HepG2 (cell line): ENCODE results near the gene NPHP1.

Experiments
- CTCF ChIP-seq: sonication (generic); formaldehyde crosslinking; IDR thresholded peaks from 2 replicates; pipeline ENCODE4 v1.5.0; 2020; ENCODE audit warnings: mild to moderate bottlenecking, missing genetic modification reagents, moderate library complexity
- EP300 ChIP-seq, 3 experiments: sonication (generic) in 1 of 3; formaldehyde crosslinking in 1 of 3; IDR thresholded peaks; 2 replicates each; pipeline versions ENCODE4 v1.5.1 to v1.6.1; 2011 to 2020; ENCODE audit warnings: low read depth in 2 of 3, low read length in 2 of 3, borderline replicate concordance in 1 of 3, improper control_type of control experiment in 1 of 3, mild to moderate bottlenecking in 1 of 3, missing genetic modification reagents in 1 of 3, moderate library complexity in 1 of 3
- EZH2 ChIP-seq: conservative IDR thresholded peaks from 2 replicates; pipeline ENCODE4 v1.6.1; 2012; ENCODE audit warnings: mild to moderate bottlenecking, low read depth, low read length, moderate library complexity
- FOXK2 ChIP-seq: fragments of 450-650 bp; IDR thresholded peaks from 2 replicates; pipeline ENCODE4 v1.6.1; 2016
- MAX ChIP-seq: IDR thresholded peaks from 2 replicates; pipeline ENCODE4 v1.6.1; 2012; ENCODE audit warnings: inconsistent platforms
- MYNN ChIP-seq: sonication (generic); formaldehyde crosslinking; IDR thresholded peaks from 2 replicates; pipeline ENCODE4 v1.4.0; 2020; ENCODE audit warnings: mild to moderate bottlenecking, low read depth, missing genetic modification reagents
- NCOA1 ChIP-seq: sonication (generic); formaldehyde crosslinking; IDR thresholded peaks from 2 replicates; pipeline ENCODE4 v1.9.0; 2021; ENCODE audit warnings: missing genetic modification reagents
- RERE ChIP-seq: IDR thresholded peaks from 2 replicates; pipeline ENCODE4 v1.6.1; 2016; ENCODE audit warnings: low read depth, missing genetic modification reagents, missing compliant biosample characterization
- SP1 ChIP-seq, 2 experiments: fragments of 450-650 bp in 1 of 2; sonication (generic) in 1 of 2; formaldehyde crosslinking in 1 of 2; IDR thresholded peaks; 2 replicates each; pipeline versions ENCODE4 v1.4.0 to v1.6.1; 2016 to 2020; ENCODE audit warnings: missing genetic modification reagents in 1 of 2
- TARDBP ChIP-seq: sonication (generic); formaldehyde crosslinking; IDR thresholded peaks from 2 replicates; pipeline ENCODE4 v1.8.0; 2022; ENCODE audit warnings: mild to moderate bottlenecking, missing genetic modification reagents
- ZNF431 ChIP-seq: sonication (generic); formaldehyde crosslinking; IDR thresholded peaks from 2 replicates; pipeline ENCODE4 v1.9.0; 2022; ENCODE audit warnings: missing genetic modification reagents, low read depth, mild to moderate bottlenecking, borderline replicate concordance
- ZNF652 ChIP-seq: IDR thresholded peaks from 2 replicates; pipeline ENCODE4 v1.6.1; 2016; ENCODE audit warnings: low read depth, borderline replicate concordance
- ZSCAN5A ChIP-seq: sonication (generic); formaldehyde crosslinking; IDR thresholded peaks from 2 replicates; pipeline ENCODE4 v1.8.0; 2022; ENCODE audit warnings: mild to moderate bottlenecking, missing genetic modification reagents, borderline replicate concordance

- TF ChIP-seq EZH2 (no peak), FOXK2 (no peak), MYNN (CRISPR knock-in tag) (no peak), CTCF (CRISPR knock-in tag) (no peak), MAX (no peak), TARDBP (no peak), EP300 (IDR thresholded peaks at IDR 0.05; ENCODE audit: low read depth in 2 of 2, low read length in 2 of 2) (no peak), EP300 (CRISPR knock-in tag; IDR thresholded peaks at IDR 0.05; ENCODE audit: borderline replicate concordance) (no peak), ZNF652 (CRISPR knock-in tag) (no peak), NCOA1 (CRISPR knock-in tag) (no peak), ZSCAN5A (CRISPR knock-in tag) (no peak), SP1 (IDR thresholded peaks at IDR 0.05) (no peak), SP1 (CRISPR knock-in tag; IDR thresholded peaks at IDR 0.05) (no peak), RERE (CRISPR knock-in tag) (no peak), ZNF431 (CRISPR knock-in tag) (no peak)
These were observed 84.4 kb downstream of the NPHP1 start for GRCh38 chr2:110120171-110121051.
